ENCODE data around the gene JADE2.

DNA sequence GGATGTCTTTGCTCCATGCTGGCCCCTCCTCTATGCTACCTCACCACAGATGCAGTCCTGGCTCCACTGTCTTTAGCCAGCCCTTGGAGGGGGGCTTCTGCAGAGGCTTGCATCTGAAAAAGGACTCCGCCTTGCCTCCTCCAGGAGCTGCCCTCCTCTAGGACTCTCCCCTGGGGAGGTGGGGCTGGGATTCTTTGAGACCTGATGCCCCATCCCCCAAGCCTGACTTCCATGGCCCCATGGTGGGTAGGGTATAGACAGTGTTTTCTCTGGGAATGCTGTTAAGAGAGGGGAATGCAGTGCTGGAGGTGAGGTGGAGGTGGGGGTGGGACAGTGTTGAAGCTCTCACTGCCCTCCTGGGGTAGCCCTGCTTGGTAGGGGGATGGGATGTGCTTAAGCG lies 14.3 kb downstream of the JADE2 start:
- TF ChIP-seq, protein P1, sequence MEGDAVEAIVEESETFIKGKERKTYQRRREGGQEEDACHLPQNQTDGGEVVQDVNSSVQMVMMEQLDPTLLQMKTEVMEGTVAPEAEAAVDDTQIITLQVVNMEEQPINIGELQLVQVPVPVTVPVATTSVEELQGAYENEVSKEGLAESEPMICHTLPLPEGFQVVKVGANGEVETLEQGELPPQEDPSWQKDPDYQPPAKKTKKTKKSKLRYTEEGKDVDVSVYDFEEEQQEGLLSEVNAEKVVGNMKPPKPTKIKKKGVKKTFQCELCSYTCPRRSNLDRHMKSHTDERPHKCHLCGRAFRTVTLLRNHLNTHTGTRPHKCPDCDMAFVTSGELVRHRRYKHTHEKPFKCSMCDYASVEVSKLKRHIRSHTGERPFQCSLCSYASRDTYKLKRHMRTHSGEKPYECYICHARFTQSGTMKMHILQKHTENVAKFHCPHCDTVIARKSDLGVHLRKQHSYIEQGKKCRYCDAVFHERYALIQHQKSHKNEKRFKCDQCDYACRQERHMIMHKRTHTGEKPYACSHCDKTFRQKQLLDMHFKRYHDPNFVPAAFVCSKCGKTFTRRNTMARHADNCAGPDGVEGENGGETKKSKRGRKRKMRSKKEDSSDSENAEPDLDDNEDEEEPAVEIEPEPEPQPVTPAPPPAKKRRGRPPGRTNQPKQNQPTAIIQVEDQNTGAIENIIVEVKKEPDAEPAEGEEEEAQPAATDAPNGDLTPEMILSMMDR (IDR thresholded peaks at IDR 0.05): no peak
- TF ChIP-seq POLR2AphosphoS5 (IDR thresholded peaks at IDR 0.05) (no peak), EP300 (IDR thresholded peaks at IDR 0.05) (no peak)

All from stomach (tissue), 4 donors.